Activated naive CD4-positive, alpha-beta T cell treated with anti-CD3 and anti-CD28 coated beads, Interleukin-2, amount 50 U/mL, for 24 hours (primary cell): ENCODE measurements around the gene SRSF12.

Experiments used
- H3K27ac Mint-ChIP-seq: one replicate; pipeline ENCODE4 v1.8.0; 2021; ENCODE audit warnings: mild to moderate bottlenecking, mixed read lengths
- H3K27me3 Mint-ChIP-seq: one replicate; pipeline ENCODE4 v1.8.0; 2021; ENCODE audit warnings: mixed read lengths
- H3K36me3 Mint-ChIP-seq: one replicate; pipeline ENCODE4 v1.8.0; 2021; ENCODE audit warnings: mixed read lengths
- H3K4me1 Mint-ChIP-seq: one replicate; pipeline ENCODE4 v1.8.0; 2021; ENCODE audit warnings: mixed read lengths
- H3K4me3 Mint-ChIP-seq: one replicate; pipeline ENCODE4 v1.8.0; 2021; ENCODE audit warnings: mild to moderate bottlenecking, mixed read lengths
- H3K9me3 Mint-ChIP-seq: one replicate; pipeline ENCODE4 v1.8.0; 2021; ENCODE audit warnings: mixed read lengths

SRSF12 gene

GRCh38 chr6:89085409-89086205 lies 32.3 kb downstream of the SRSF12 start:
- no peaks in the 10 kb centered on the region for H3K9me3 Mint-ChIP-seq
- no peaks in the 10 kb centered on the region for H3K27me3 Mint-ChIP-seq
- H3K36me3 Mint-ChIP-seq, result peaks cover 12% of the 10 kb centered on the region
- H3K27ac Mint-ChIP-seq, result peak overlapping the region; percentile 79
- no peak overlapping the region for H3K4me3 Mint-ChIP-seq
- peaks cover 64% of the 10 kb centered on the region for H3K4me1 Mint-ChIP-seq

- Mint-ChIP-seq H3K9me3 (no peaks in the 10 kb centered on the region), H3K36me3 (peaks cover 12% of the 10 kb centered on the region), H3K27ac (peak overlapping the region; percentile 87), H3K4me1 (peaks cover 60% of the 10 kb centered on the region), H3K27me3 (no peaks in the 10 kb centered on the region), H3K4me3 (peak overlapping the region; percentile 60)
These were observed 32.9 kb downstream of the SRSF12 start for GRCh38 chr6:89084954-89085353.

- Mint-ChIP-seq H3K4me1 (peaks cover 55% of the 10 kb centered on the region), H3K36me3 (peaks cover 12% of the 10 kb centered on the region), H3K27me3 (no peaks in the 10 kb centered on the region), H3K4me3 (peak overlapping the region; percentile 60), H3K27ac (peak overlapping the region; percentile 87), H3K9me3 (no peaks in the 10 kb centered on the region)
These were observed 33.3 kb downstream of the SRSF12 start for GRCh38 chr6:89084542-89084941.

GRCh38 chr6:89082486-89082891 lies 35.4 kb downstream of the SRSF12 start:
- Mint-ChIP-seq H3K9me3 (no peaks in the 10 kb centered on the region), H3K27ac (peak overlapping the region; percentile 94), H3K36me3 (peaks cover 12% of the 10 kb centered on the region), H3K27me3 (no peaks in the 10 kb centered on the region), H3K4me3 (peak overlapping the region; percentile 96), H3K4me1 (peaks cover 47% of the 10 kb centered on the region)

GRCh38 chr6:89081423-89082322 lies 36.2 kb downstream of the SRSF12 start:
- peak overlapping the region; percentile 96 for H3K4me3 Mint-ChIP-seq
- peaks cover 12% of the 10 kb centered on the region for H3K36me3 Mint-ChIP-seq
- no peaks in the 10 kb centered on the region for H3K27me3 Mint-ChIP-seq
- peak overlapping the region; percentile 94 for H3K27ac Mint-ChIP-seq
- H3K4me1 Mint-ChIP-seq, result peaks cover 45% of the 10 kb centered on the region
- H3K9me3 Mint-ChIP-seq, result no peaks in the 10 kb centered on the region

GRCh38 chr6:89081129-89081422 lies 36.8 kb downstream of the SRSF12 start:
- no peaks in the 10 kb centered on the region for H3K27me3 Mint-ChIP-seq
- peaks cover 42% of the 10 kb centered on the region for H3K4me1 Mint-ChIP-seq
- no peaks in the 10 kb centered on the region for H3K9me3 Mint-ChIP-seq
- H3K27ac Mint-ChIP-seq, result peak overlapping the region; percentile 99
- H3K4me3 Mint-ChIP-seq, result peak overlapping the region; percentile 98
- peaks cover 12% of the 10 kb centered on the region for H3K36me3 Mint-ChIP-seq

- no peaks in the 10 kb centered on the region for H3K27me3 Mint-ChIP-seq
- H3K4me1 Mint-ChIP-seq, result peaks cover 38% of the 10 kb centered on the region
- peaks cover 9% of the 10 kb centered on the region for H3K36me3 Mint-ChIP-seq
These were observed 37.4 kb downstream of the SRSF12 start, which contains the start of gene PNRC1 for GRCh38 chr6:89080281-89081128. PNRC1 (plus strand) TSS chr6:89080751; CDS start chr6:89080895, 144 bp downstream.

GRCh38 chr6:89079511-89080234 lies 38.2 kb downstream of the SRSF12 start:
- no peaks in the 10 kb centered on the region for H3K9me3 Mint-ChIP-seq
- peak overlapping the region; percentile 91 for H3K27ac Mint-ChIP-seq
- no peaks in the 10 kb centered on the region for H3K27me3 Mint-ChIP-seq
- peaks cover 30% of the 10 kb centered on the region for H3K4me1 Mint-ChIP-seq
- H3K36me3 Mint-ChIP-seq, result peaks cover 3% of the 10 kb centered on the region
- H3K4me3 Mint-ChIP-seq, result peak overlapping the region; percentile 98

More at GRCh38 chr6:89080281-89081128, 37.4 kb downstream of the SRSF12 start, which contains the start of gene PNRC1:
- Mint-ChIP-seq H3K27ac (peak within 1 kb of the TSS; percentile 99), H3K4me3 (peak within 1 kb of the TSS; percentile 98), H3K9me3 (no peaks in the 10 kb centered on the region)

- Mint-ChIP-seq H3K27ac (no peak overlapping the region), H3K4me1 (peaks cover 15% of the 10 kb centered on the region), H3K36me3 (no peaks in the 10 kb centered on the region), H3K9me3 (no peaks in the 10 kb centered on the region), H3K4me3 (no peak overlapping the region), H3K27me3 (no peaks in the 10 kb centered on the region)
These were observed 44.0 kb downstream of the SRSF12 start for GRCh38 chr6:89073840-89074239.

GRCh38 chr6:89073014-89073620 lies 44.8 kb downstream of the SRSF12 start:
- Mint-ChIP-seq H3K9me3 (no peaks in the 10 kb centered on the region), H3K27me3 (no peaks in the 10 kb centered on the region), H3K36me3 (no peaks in the 10 kb centered on the region), H3K4me1 (peaks cover 10% of the 10 kb centered on the region), H3K4me3 (no peak overlapping the region), H3K27ac (no peak overlapping the region)

GRCh38 chr6:89071036-89071435 lies 46.8 kb downstream of the SRSF12 start:
- Mint-ChIP-seq H3K4me1 (peaks cover 16% of the 10 kb centered on the region), H3K36me3 (no peaks in the 10 kb centered on the region), H3K9me3 (no peaks in the 10 kb centered on the region), H3K27ac (no peak overlapping the region), H3K4me3 (no peak overlapping the region), H3K27me3 (peaks cover 3% of the 10 kb centered on the region)

GRCh38 chr6:89069536-89070163 lies 48.2 kb downstream of the SRSF12 start:
- no peak overlapping the region for H3K27ac Mint-ChIP-seq
- H3K4me3 Mint-ChIP-seq, result no peak overlapping the region
- no peaks in the 10 kb centered on the region for H3K36me3 Mint-ChIP-seq
- H3K9me3 Mint-ChIP-seq, result no peaks in the 10 kb centered on the region
- peaks cover 16% of the 10 kb centered on the region for H3K4me1 Mint-ChIP-seq
- peaks cover 3% of the 10 kb centered on the region for H3K27me3 Mint-ChIP-seq

- H3K4me3 Mint-ChIP-seq, result no peak overlapping the region
- peaks cover 3% of the 10 kb centered on the region for H3K27me3 Mint-ChIP-seq
- no peak overlapping the region for H3K27ac Mint-ChIP-seq
- H3K4me1 Mint-ChIP-seq, result peaks cover 16% of the 10 kb centered on the region
- no peaks in the 10 kb centered on the region for H3K9me3 Mint-ChIP-seq
- H3K36me3 Mint-ChIP-seq, result no peaks in the 10 kb centered on the region
These were observed 49.2 kb downstream of the SRSF12 start for GRCh38 chr6:89068695-89069094.

- peaks cover 13% of the 10 kb centered on the region for H3K4me1 Mint-ChIP-seq
These were observed 50.1 kb downstream of the SRSF12 start for GRCh38 chr6:89067796-89068195.

More at GRCh38 chr6:89067796-89068195, 50.1 kb downstream of the SRSF12 start:
- Mint-ChIP-seq H3K27me3 (peaks cover 3% of the 10 kb centered on the region), H3K36me3 (no peaks in the 10 kb centered on the region), H3K4me3 (no peak overlapping the region), H3K27ac (no peak overlapping the region), H3K9me3 (no peaks in the 10 kb centered on the region)
